Endothelial cell (in vitro differentiated cells): Measurements from ENCODE around the gene CLDN11. TPM values are rescaled to one million over a fixed set of nuclear protein-coding genes. Genes with fewer than 3 reads are reported as not detected.

Experiments
- DNase-seq: peaks from one replicate; pipeline ENCODE4 v3.0.0; 2021; ENCODE audit warnings: low spot score
- H3K27ac Mint-ChIP-seq: one replicate; pipeline ENCODE4 v1.8.0; 2021; ENCODE audit warnings: mixed read lengths, inconsistent platforms; ENCODE audit not compliant: unreplicated experiment
- H3K27me3 Mint-ChIP-seq: one replicate; pipeline ENCODE4 v1.8.0; 2021; ENCODE audit warnings: mild to moderate bottlenecking, moderate library complexity, mixed read lengths, inconsistent platforms; ENCODE audit not compliant: unreplicated experiment
- H3K36me3 Mint-ChIP-seq: one replicate; pipeline ENCODE4 v1.8.0; 2021; ENCODE audit warnings: mild to moderate bottlenecking, low read depth, mixed read lengths, inconsistent platforms; ENCODE audit not compliant: unreplicated experiment
- H3K4me1 Mint-ChIP-seq: one replicate; pipeline ENCODE4 v1.8.0; 2021; ENCODE audit warnings: mild to moderate bottlenecking, mixed read lengths, inconsistent platforms; ENCODE audit not compliant: unreplicated experiment
- H3K4me3 Mint-ChIP-seq: one replicate; pipeline ENCODE4 v1.8.0; 2021; ENCODE audit warnings: mild to moderate bottlenecking, mixed read lengths, inconsistent platforms; ENCODE audit not compliant: unreplicated experiment
- H3K9me3 Mint-ChIP-seq: one replicate; pipeline ENCODE4 v1.8.0; 2021; ENCODE audit warnings: mixed read lengths, inconsistent platforms; ENCODE audit not compliant: unreplicated experiment
- CTCF ChIP-seq: fragments of 200-600 bp; sonication (generic); IDR thresholded peaks from one replicate; pipeline ENCODE4 v1.5.0; 2021; ENCODE audit warnings: antibody characterized with exemption; ENCODE audit not compliant: unreplicated experiment
- total RNA-seq: library from RNA; stranded (reverse); fragmentation: NEBNext Ultra II Directional; extraction: Animal tissue kit (Norgen Biotek cat#: 25700); gene quantifications from one replicate; pipeline ENCODE4 v1.2.1, GENCODE V29; 2021; ENCODE audit not compliant: unreplicated experiment

The CLDN11 gene
- total RNA-seq, 1 donor from 2014 or later: 1.8 TPM

- Mint-ChIP-seq H3K27ac (no peak overlapping the region), H3K27me3 (peaks cover 2% of the 10 kb centered on the region), H3K4me3 (no peak overlapping the region), H3K9me3 (no peaks in the 10 kb centered on the region), H3K4me1 (no peaks in the 10 kb centered on the region), H3K36me3 (no peaks in the 10 kb centered on the region)
- DNase-seq: no peak
- TF ChIP-seq CTCF: no peak
Observed at GRCh38 chr3:170467571-170468147, 49.0 kb downstream of the CLDN11 start.

GRCh38 chr3:170469151-170470062 is 50.7 kb downstream of the CLDN11 start:
- Mint-ChIP-seq H3K36me3 (no peaks in the 10 kb centered on the region), H3K27ac (no peak overlapping the region), H3K4me1 (no peaks in the 10 kb centered on the region), H3K27me3 (peaks cover 2% of the 10 kb centered on the region), H3K4me3 (no peak overlapping the region), H3K9me3 (no peaks in the 10 kb centered on the region)
- no peak for DNase-seq
- no peak for TF ChIP-seq CTCF

- no peak for TF ChIP-seq CTCF
Observed at GRCh38 chr3:170470063-170471016, 51.7 kb downstream of the CLDN11 start.

GRCh38 chr3:170471149-170471548 is 52.5 kb downstream of the CLDN11 start:
- Mint-ChIP-seq H3K4me1 (no peaks in the 10 kb centered on the region), H3K4me3 (no peak overlapping the region), H3K27ac (no peak overlapping the region), H3K27me3 (peaks cover 2% of the 10 kb centered on the region), H3K36me3 (no peaks in the 10 kb centered on the region), H3K9me3 (no peaks in the 10 kb centered on the region)
- TF ChIP-seq CTCF: no peak
- no peak for DNase-seq

More at GRCh38 chr3:170470063-170471016, 51.7 kb downstream of the CLDN11 start:
- Mint-ChIP-seq H3K9me3 (no peaks in the 10 kb centered on the region), H3K27ac (no peak overlapping the region), H3K36me3 (no peaks in the 10 kb centered on the region), H3K4me1 (no peaks in the 10 kb centered on the region), H3K4me3 (no peak overlapping the region), H3K27me3 (peaks cover 2% of the 10 kb centered on the region)
- DNase-seq: no peak
